COLO829 (cell line): ENCODE data around the gene XPNPEP2.

ENCODE experiments used
- DNase-seq: peaks from one replicate; pipeline ENCODE4 v3.0.0; 2012; ENCODE audit warnings: low spot score

Gene XPNPEP2

GRCh38 chrX:129780441-129781105 lies 41.8 kb downstream of the XPNPEP2 start:
- no peak for DNase-seq

GRCh38 chrX:129781134-129781672 lies 42.4 kb downstream of the XPNPEP2 start:
- no peak for DNase-seq

- DNase-seq, result no peak
These were observed 43.1 kb downstream of the XPNPEP2 start for GRCh38 chrX:129781680-129782495.

GRCh38 chrX:129782706-129783105 lies 43.9 kb downstream of the XPNPEP2 start:
- DNase-seq, result no peak

GRCh38 chrX:129783291-129783713 lies 44.5 kb downstream of the XPNPEP2 start:
- DNase-seq, result no peak

GRCh38 chrX:129784371-129784770 lies 45.6 kb downstream of the XPNPEP2 start:
- no peak for DNase-seq

GRCh38 chrX:129785160-129785947 lies 46.6 kb downstream of the XPNPEP2 start:
- no peak for DNase-seq

- no peak for DNase-seq
These were observed 47.5 kb downstream of the XPNPEP2 start for GRCh38 chrX:129786210-129786651.

- no peak for DNase-seq
These were observed 48.7 kb downstream of the XPNPEP2 start for GRCh38 chrX:129787336-129788055.

- no peak for DNase-seq
These were observed 49.7 kb downstream of the XPNPEP2 start for GRCh38 chrX:129788527-129788926.

GRCh38 chrX:129790146-129790545 lies 51.4 kb downstream of the XPNPEP2 start:
- no peak for DNase-seq

GRCh38 chrX:129790808-129791207 lies 52.0 kb downstream of the XPNPEP2 start:
- DNase-seq, result no peak

GRCh38 chrX:129791336-129791735 lies 52.6 kb downstream of the XPNPEP2 start:
- DNase-seq, result no peak

- DNase-seq, result no peak
These were observed 53.3 kb downstream of the XPNPEP2 start for GRCh38 chrX:129791961-129792570.

GRCh38 chrX:129792586-129793291 lies 54.0 kb downstream of the XPNPEP2 start:
- no peak for DNase-seq

GRCh38 chrX:129793604-129794191 lies 54.9 kb downstream of the XPNPEP2 start:
- no peak for DNase-seq

GRCh38 chrX:129795584-129795983 lies 56.8 kb downstream of the XPNPEP2 start:
- DNase-seq, result no peak

GRCh38 chrX:129797251-129797906 lies 58.6 kb downstream of the XPNPEP2 start:
- DNase-seq, result no peak

GRCh38 chrX:129798456-129798855 lies 59.7 kb downstream of the XPNPEP2 start:
- no peak for DNase-seq

- DNase-seq, result no peak
These were observed 60.1 kb downstream of the XPNPEP2 start for GRCh38 chrX:129798888-129799287.
